ENCODE data around the gene AQP7.
"Not testable (repeated sequence)": the region's sequence is repeated elsewhere in the genome, so short reads cannot be mapped to it uniquely, and the experiment has no call there.

AQP7 gene

GRCh38 chr9:33374634-33375237 lies 27.6 kb downstream of the AQP7 start:
- peak; percentile 84 for DNase-seq (ENCODE audit: low spot score)

GRCh38 chr9:33374190-33374589 lies 28.2 kb downstream of the AQP7 start:
- DNase-seq (ENCODE audit: low spot score), result no peak

DNA sequence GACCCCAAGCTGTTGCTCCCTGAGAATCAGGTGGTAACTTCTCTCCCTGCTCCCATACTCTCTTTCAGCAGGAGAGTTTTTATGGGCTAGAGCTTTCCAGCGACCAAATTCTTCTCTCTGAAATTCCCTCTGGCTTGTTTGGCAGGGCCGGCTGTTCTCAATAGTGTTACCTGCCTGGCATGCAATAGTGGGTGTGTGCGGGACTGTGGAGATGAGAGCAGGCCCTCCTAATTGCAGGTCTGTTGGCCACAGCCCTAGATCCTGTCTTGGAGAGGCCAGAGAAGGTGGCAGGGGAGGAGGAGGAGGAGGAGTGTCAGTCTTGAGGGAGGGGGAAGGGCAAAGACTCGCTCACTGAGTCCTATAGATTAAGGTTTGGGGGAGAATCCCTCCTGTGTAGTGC lies 29.5 kb downstream of the AQP7 start:
- no peak for DNase-seq (ENCODE audit: low spot score)

GRCh38 chr9:33366979-33367480 lies 35.3 kb downstream of the AQP7 start:
- no peak for DNase-seq (ENCODE audit: low spot score)

DNA sequence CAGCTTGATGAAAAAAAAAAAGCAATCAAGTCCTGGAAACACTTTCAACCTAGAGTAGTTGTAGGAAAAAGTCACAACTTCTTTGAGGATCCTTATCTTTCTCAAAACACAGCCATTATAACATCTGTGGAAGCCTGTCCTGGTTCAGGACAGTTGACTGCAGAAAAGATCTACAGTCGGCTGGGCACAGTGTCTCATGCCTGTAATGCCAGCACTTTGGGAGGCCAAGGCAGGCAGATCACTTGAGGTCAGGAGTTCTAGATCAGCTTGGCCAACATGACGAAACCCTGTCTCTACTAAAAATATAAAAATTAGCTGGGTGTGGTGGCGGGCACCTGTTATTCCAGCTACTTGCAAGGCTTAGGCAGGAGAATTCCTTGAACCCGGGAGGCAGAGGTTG lies 37.6 kb downstream of the AQP7 start:
- DNase-seq (ENCODE audit: low spot score), result not testable (repeated sequence)

DNA sequence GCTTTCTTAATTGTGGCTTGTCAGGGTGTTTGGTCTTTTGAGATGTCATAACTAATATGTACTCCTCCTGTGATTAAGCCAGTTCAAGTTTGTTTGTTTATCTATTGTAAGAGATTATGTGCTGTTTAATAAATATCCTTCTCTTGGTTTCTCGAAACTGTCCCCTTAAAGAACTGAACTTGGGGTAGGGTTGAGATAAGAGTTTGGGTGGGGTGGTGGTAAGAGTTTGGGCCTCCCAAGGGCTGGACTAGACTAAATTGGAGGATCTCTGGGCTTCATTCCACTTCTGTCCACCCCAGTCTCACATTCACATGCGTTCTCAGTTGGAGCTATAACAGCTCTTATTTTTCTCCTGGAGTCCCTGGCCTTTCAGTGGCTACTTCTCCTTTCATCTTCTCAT lies 38.2 kb downstream of the AQP7 start:
- DNase-seq (ENCODE audit: low spot score), result no peak

- DNase-seq (ENCODE audit: low spot score), result not testable (repeated sequence)
These were observed 43.7 kb downstream of the AQP7 start for GRCh38 chr9:33358641-33359040.

DNA sequence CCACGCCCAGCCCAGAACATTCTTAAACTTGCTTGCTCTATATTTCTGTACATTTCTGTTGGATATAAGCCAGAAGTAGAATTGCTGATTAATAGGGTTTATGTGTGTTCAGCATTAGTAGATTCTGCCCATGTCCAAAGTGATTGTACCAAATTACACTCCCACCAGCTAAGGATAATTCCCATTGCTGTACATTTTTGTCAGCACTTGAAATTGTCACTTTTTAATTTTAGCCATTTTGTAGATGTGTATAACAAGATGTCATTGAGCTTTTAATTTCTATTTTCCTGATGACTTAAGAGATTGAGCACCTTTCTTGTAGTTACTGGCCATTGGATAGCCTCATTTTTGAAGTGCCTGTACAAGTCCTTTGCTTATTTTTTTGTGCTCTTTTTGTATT lies 46.4 kb downstream of the AQP7 start:
- no peak for DNase-seq (ENCODE audit: low spot score)

- no peak for DNase-seq (ENCODE audit: low spot score)
These were observed 47.6 kb downstream of the AQP7 start for GRCh38 chr9:33354651-33355211.

GRCh38 chr9:33351547-33351946 lies 50.8 kb downstream of the AQP7 start:
- no peak for DNase-seq (ENCODE audit: low spot score)

- no peak for DNase-seq (ENCODE audit: low spot score)
These were observed 52.1 kb downstream of the AQP7 start for GRCh38 chr9:33350310-33350709.

- DNase-seq (ENCODE audit: low spot score), result no peak
These were observed 52.6 kb downstream of the AQP7 start for GRCh38 chr9:33349743-33350142.

DNA sequence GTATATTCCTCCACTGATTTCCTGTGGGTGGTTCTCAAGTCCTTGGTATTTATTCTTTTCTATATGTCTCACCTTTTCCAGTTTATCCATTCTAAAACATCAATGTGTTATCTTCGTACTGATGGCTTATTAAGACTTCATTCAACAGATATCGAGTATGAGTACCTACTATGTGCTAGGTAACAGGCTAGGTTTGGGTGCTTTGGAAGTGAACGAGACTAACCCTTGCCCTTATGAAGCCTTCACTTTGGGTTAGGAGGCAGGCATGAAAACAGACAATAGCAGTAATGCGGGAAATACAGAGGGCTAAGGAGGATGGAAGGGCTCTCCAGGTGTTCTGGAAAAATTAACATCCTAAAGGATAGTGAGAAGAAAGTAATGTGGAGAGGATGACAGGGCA lies 53.4 kb downstream of the AQP7 start:
- DNase-seq (ENCODE audit: low spot score), result no peak

DNA sequence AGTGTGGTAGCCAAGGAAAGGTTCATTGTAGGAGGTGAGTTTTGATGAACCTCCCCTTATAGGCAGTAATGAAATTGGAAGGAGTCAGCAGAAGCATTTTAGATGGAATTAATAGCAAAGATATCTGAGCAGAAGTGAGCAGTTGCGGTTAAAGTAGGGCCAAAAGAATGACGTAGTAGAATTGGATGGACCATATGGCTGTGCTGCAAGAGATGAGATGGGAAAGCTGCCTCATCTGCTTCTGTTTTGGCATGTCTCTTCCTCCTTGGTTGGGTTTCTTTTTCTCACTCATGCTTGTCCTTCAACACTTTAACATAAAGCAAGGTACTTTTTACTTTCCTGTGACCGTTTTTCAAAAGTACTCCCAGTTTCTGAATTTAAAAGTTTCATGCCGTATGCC lies 55.8 kb downstream of the AQP7 start:
- DNase-seq (ENCODE audit: low spot score), result peak; percentile 41

- no peak for DNase-seq (ENCODE audit: low spot score)
These were observed 58.2 kb downstream of the AQP7 start for GRCh38 chr9:33344145-33344544.

- DNase-seq (ENCODE audit: low spot score), result no peak
These were observed 61.2 kb downstream of the AQP7 start for GRCh38 chr9:33341182-33341581.

DNA sequence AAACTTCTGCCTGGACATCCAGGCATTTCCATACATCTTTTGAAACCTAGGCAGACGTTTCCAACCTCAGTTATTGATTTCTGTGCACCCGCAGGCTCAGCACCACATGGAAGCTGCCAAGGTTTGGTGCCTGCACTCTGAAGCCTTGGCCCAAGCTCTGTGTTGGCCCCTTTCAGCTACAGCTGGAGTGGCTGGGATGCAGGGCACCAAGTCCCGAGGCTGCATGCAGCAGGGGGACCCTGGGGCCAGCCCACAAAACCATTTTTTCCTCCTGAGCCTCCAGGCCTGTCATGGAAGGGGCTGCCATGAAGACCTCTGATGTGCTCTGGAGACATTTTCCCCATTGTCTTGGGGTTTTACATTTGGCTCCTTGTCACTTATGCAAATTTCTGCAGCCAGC lies 62.2 kb downstream of the AQP7 start:
- no peak for DNase-seq (ENCODE audit: low spot score)
